HAP-1 (cell line): ENCODE data around the gene ABCC3.

Source experiments
- DNase-seq, 2 experiments: peaks; one replicate each; pipeline ENCODE4 v3.0.0-alpha.2; 2016 to 2020; ENCODE audit warnings: low spot score in 2 of 2
- H3K27me3 ChIP-seq: fragments of 250-450 bp; sonication (Bioruptor Pico); 2 replicates; pipeline ENCODE4 v1.5.1; 2020; ENCODE audit warnings: low read depth, mild to moderate bottlenecking, moderate library complexity
- H3K36me3 ChIP-seq: fragments of 250-450 bp; sonication (Bioruptor Pico); replicated peaks from 2 replicates; pipeline ENCODE4 v1.5.1; 2020; ENCODE audit warnings: mild to moderate bottlenecking
- H3K4me1 ChIP-seq: fragments of 250-450 bp; sonication (Bioruptor Pico); 2 replicates; pipeline ENCODE4 v1.5.1; 2020; ENCODE audit warnings: mild to moderate bottlenecking
- H3K4me3 ChIP-seq: fragments of 250-450 bp; sonication (Bioruptor Pico); 2 replicates; pipeline ENCODE4 v1.5.1; 2020; ENCODE audit warnings: mild to moderate bottlenecking, moderate library complexity
- H3K9me3 ChIP-seq: fragments of 250-450 bp; sonication (Bioruptor Pico); 2 replicates; pipeline ENCODE4 v1.5.1; 2020; ENCODE audit warnings: mild to moderate bottlenecking, moderate library complexity
- in situ Hi-C: fragments of 300-500 bp; cut with MboI; formaldehyde crosslinking; loops from 3 replicates; pipeline ENCODE4 v1.14.3; 2020; ENCODE audit warnings: low sequenced_read_pairs, inconsistent platforms, mixed read lengths

Gene ABCC3

DNA sequence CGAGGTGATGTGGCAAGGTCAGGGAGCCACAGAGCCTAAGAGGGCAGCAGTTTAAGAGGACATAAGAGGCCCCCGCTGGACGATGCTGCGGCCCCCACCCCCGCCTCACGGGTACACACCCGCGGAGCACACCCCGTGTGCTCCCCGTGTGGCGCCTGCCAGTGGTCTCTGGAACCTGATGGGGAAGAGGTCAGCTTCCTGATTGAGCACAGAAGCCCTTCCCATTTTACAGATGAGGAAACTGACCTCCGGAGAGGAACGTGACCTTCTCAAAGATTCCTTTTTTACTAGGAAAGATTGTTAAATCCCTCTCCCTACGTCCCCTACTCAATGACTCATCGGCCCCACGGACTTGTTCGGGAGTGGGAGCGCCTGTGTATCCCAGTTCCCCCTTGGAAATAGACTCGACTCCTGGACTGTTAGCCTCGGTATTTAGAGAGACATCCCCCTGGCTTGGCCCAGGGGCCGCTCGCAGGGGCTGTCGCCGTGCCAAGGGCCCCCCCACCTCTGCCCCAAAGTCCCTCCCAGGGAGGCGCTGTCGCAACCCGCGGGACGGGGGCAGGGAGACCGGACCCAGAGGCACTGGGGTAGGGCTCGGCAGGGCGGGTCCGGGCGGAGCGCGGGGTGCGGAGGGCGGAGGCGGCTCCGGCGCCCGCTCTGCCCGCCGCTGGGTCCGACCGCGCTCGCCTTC lies at the start of gene ABCC3:
ABCC3 (plus strand) TSS at position 658 of the 691 bp plus-strand sequence. CDS start 56 bp downstream, outside the sequence.
- H3K4me3 ChIP-seq: peak within 1 kb of the TSS; percentile 26
- in situ Hi-C loops: no loop called here
- peak in 1 of 2 experiments; percentile 55 for DNase-seq
- H3K36me3 ChIP-seq: no peaks in the 10 kb centered on the region
- no peaks in the 10 kb centered on the region for H3K4me1 ChIP-seq
- H3K9me3 ChIP-seq: no peaks in the 10 kb centered on the region
- H3K27me3 ChIP-seq: peaks cover 38% of the 10 kb centered on the region

DNA sequence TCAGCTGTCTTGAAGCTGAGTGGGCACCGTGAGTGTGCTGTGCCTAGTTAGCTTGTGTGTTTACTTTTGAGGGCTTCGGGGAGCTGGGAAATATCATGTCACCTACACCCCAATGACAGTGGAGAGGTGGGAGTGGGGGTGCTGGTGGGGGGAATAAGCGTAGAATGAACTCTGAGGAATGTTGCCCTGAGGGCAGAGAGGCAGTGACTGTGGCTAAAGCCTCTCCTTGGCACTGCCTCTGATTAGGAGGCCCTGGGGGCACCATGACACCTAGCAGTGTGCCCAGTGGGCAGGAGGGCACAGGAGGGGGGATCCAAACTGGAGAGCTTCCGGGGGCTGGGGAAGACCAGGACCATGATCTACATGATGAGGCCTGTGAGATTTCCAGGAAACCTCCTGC lies 49.3 kb upstream of the ABCC3 start:
- no peak for DNase-seq
- in situ Hi-C loops: no loop called here

GRCh38 chr17:50585891-50586290 lies 48.8 kb upstream of the ABCC3 start:
- Histone ChIP-seq H3K4me3 (no peak overlapping the region), H3K27me3 (no peaks in the 10 kb centered on the region; the same call in 1 of the 2 replicates), H3K4me1 (no peaks in the 10 kb centered on the region), H3K9me3 (no peaks in the 10 kb centered on the region), H3K36me3 (no peaks in the 10 kb centered on the region)
- in situ Hi-C loops: no loop called here
- no peak for DNase-seq

More for the DNA sequence above, 49.3 kb upstream of the ABCC3 start:
- no peaks in the 10 kb centered on the region; the same call in 1 of the 2 replicates for H3K27me3 ChIP-seq
- no peaks in the 10 kb centered on the region for H3K9me3 ChIP-seq
- H3K4me1 ChIP-seq: no peaks in the 10 kb centered on the region
- no peaks in the 10 kb centered on the region for H3K36me3 ChIP-seq
- H3K4me3 ChIP-seq: no peak overlapping the region

DNA sequence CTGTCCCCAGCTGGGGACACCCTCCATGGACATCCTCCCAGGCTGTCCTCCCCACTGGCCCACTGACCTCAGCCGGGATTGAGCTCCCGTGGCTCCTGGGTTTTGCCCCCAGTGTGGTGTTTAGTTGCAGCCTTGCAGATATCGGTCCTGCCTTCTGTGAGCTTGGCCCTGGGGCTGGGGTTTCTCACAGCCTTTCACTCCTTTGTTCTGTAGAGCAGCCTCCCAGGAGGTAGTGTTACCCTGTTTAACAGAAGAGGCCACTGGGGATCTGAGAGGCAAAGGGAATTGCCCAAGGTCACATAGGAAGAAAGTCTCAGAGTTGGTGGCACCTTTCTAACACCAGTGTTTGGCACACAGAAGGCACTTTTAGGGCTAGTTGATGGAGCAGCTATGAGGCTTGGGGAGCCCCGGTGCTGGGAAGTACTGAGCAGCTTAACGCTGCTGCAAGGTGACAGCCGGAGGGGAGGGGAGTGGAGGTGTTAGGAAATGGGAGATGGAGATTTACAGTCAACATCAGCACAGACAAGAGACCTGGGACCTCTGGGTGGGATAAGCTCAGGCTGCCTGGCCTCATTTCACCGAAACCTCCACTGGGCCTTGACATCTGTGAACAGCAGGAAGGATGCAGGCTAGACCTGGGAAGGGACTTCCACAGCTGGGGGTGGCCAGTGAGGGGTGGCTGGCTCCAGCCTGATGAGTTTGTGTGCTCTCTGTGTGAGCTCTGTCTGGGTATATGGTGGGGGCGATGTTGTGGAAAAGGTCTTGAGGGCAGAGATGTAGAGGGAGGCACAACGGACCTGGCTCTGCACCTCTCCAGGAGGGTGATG lies 48.0 kb upstream of the ABCC3 start:
- no peaks in the 10 kb centered on the region for H3K36me3 ChIP-seq
- no peak for DNase-seq
- H3K9me3 ChIP-seq: no peaks in the 10 kb centered on the region
- no peaks in the 10 kb centered on the region for H3K4me1 ChIP-seq
- H3K4me3 ChIP-seq: no peak overlapping the region
- H3K27me3 ChIP-seq: no peaks in the 10 kb centered on the region; the same call in 1 of the 2 replicates
- in situ Hi-C loops: no loop called here

DNA sequence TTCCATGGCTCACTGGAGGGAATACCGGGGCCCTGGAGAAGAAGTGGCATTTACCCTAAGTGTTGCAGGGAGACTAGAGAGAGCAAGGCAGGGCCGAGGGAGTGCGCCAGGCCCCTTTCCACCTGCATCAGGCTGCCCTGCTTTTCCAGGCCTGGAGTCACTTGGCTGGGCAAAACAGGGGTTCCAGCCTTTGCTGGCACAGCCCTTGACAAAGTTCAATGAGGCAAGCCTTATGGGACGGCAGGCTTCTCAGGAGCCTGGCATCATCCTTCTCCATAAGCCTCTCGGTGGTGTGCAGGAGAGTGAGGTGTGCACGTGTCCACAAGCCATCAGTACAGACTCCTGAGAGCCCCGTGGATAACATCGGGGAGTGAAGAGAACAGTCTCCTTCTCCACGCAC lies 47.1 kb upstream of the ABCC3 start:
- H3K27me3 ChIP-seq: no peaks in the 10 kb centered on the region
- H3K9me3 ChIP-seq: no peaks in the 10 kb centered on the region
- H3K4me3 ChIP-seq: no peak overlapping the region
- no peak for DNase-seq
- H3K4me1 ChIP-seq: no peaks in the 10 kb centered on the region
- no peaks in the 10 kb centered on the region for H3K36me3 ChIP-seq
- in situ Hi-C loops: no loop called here

GRCh38 chr17:50588391-50589049 lies 46.2 kb upstream of the ABCC3 start:
- no peak for DNase-seq
- no peaks in the 10 kb centered on the region for H3K9me3 ChIP-seq
- no peak overlapping the region for H3K4me3 ChIP-seq
- H3K27me3 ChIP-seq: no peaks in the 10 kb centered on the region
- H3K36me3 ChIP-seq: no peaks in the 10 kb centered on the region
- in situ Hi-C loops: no loop called here
- H3K4me1 ChIP-seq: no peaks in the 10 kb centered on the region

GRCh38 chr17:50589095-50589705 lies 45.5 kb upstream of the ABCC3 start:
- in situ Hi-C loops: no loop called here
- Histone ChIP-seq H3K9me3 (no peaks in the 10 kb centered on the region), H3K4me1 (no peaks in the 10 kb centered on the region)

DNA sequence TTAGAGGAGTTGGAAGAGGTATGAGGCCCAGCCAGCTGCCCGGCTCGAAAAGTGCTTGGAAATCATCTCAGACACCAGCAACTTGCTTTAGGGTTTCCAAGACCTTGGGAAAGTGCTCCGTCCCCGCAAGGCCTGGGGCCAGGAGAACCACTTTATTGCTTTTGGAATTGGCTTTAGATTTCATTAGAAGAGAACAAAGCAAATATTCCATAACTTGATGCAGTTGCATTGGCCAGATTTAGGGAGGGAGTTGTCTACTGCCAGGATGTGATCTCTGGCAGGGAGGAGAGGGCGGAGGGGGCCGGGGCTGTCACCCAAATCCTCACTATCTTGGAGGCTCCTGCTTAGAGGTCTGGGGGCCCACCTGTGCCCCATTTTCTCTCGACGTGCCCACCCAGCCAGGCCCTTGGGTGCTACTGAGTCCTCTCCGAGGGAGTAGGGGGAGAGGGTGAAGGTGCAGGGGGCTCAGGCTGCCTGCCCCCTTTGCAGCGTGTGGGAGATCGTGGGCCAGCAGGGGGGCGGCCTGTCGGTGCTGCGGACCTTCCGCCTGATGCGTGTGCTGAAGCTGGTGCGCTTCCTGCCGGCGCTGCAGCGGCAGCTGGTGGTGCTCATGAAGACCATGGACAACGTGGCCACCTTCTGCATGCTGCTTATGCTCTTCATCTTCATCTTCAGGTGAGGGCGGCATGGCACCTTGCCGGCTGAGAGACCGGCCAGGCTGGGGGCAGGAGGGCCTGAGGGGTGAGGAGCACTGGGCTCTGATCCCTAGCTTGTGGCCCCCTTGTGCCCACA lies 43.5 kb upstream of the ABCC3 start:
- Histone ChIP-seq H3K4me3 (no peak overlapping the region), H3K27me3 (no peaks in the 10 kb centered on the region), H3K9me3 (no peaks in the 10 kb centered on the region), H3K4me1 (no peaks in the 10 kb centered on the region), H3K36me3 (no peaks in the 10 kb centered on the region)
- in situ Hi-C loops: no loop called here
- no peak for DNase-seq

More at GRCh38 chr17:50589095-50589705, 45.5 kb upstream of the ABCC3 start:
- H3K36me3 ChIP-seq: no peaks in the 10 kb centered on the region
- no peaks in the 10 kb centered on the region for H3K27me3 ChIP-seq
- no peak overlapping the region for H3K4me3 ChIP-seq
- no peak for DNase-seq

DNA sequence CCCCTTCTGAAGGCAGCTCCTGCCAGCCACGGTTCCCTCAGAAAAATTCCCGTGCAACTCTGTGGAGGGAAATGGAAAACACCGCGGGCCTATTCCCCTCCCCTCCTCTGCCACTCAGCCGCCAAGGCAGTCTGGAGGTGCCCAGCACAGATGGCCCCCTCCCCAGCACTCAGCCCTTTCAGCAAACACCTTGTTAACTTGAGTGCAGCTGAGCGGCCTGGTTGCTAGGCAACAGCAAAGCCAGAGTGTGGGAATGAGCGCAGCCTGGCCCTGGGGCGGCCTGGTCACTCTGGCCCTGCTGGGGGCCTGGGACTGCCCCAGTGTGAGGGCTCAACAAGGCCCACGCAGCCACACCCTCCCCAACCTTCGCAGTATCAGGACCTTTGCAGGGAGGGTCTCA lies 41.4 kb upstream of the ABCC3 start:
- Histone ChIP-seq H3K27me3 (0 out of 2 replicates have a peak, but pooled peaks cover under 1% of the 10 kb centered on the region), H3K4me3 (no peak overlapping the region), H3K4me1 (no peaks in the 10 kb centered on the region), H3K9me3 (no peaks in the 10 kb centered on the region), H3K36me3 (no peaks in the 10 kb centered on the region)
- peak; percentile 12 to 62 for DNase-seq
- in situ Hi-C loops: no loop called here

DNA sequence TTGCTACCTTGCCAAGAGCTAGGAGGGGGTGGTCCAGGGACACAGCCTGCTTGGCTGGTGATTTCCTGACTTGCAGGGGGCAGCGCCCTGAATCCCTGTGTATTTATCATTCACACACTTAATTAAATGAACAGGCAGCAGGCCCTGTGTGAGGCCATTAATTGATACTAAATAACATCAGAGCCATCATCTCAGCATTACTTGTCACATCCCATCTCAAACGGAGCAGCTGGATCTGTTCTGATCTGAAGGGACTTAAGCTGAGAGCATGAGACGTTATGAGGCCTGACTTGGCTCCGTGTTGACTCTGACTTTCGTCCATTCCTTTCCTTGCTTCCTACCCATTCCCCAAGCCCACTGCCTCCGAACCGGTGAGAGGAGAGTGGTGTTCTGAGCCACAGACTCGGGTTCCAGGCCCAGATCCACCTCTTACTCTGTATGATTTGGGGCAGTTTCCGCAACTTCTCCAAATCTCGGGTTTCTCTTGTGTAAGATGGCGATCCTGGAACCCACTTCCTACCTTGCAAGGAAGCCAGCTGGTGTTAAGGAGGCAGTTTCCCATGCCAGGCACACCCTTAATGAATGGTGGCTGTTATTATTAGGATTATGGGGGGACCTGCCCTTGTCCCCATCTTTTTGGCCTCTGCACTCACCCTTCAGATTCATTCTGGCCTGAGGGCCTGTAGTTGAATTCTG lies 40.4 kb upstream of the ABCC3 start:
- no peak for DNase-seq
- no peaks in the 10 kb centered on the region for H3K9me3 ChIP-seq
- H3K4me1 ChIP-seq: no peaks in the 10 kb centered on the region
- in situ Hi-C loops: no loop called here
- 0 out of 2 replicates have a peak, but pooled peaks cover 3% of the 10 kb centered on the region for H3K27me3 ChIP-seq
- H3K36me3 ChIP-seq: no peaks in the 10 kb centered on the region
- H3K4me3 ChIP-seq: no peak overlapping the region

- in situ Hi-C loops: no loop called here
- no peaks in the 10 kb centered on the region for H3K9me3 ChIP-seq
- H3K4me3 ChIP-seq: no peak overlapping the region
- H3K27me3 ChIP-seq: peaks cover 6% of the 10 kb centered on the region; the same call in 1 of the 2 replicates
- DNase-seq: no peak
- H3K36me3 ChIP-seq: no peaks in the 10 kb centered on the region
- no peaks in the 10 kb centered on the region for H3K4me1 ChIP-seq
Observed at GRCh38 chr17:50594892-50595291, 39.8 kb upstream of the ABCC3 start.

- DNase-seq: peak; percentile 5 to 56
- in situ Hi-C loops: no loop called here
- Histone ChIP-seq H3K9me3 (no peaks in the 10 kb centered on the region), H3K4me1 (no peaks in the 10 kb centered on the region), H3K4me3 (no peak overlapping the region), H3K27me3 (peaks cover 6% of the 10 kb centered on the region; the same call in 1 of the 2 replicates), H3K36me3 (no peaks in the 10 kb centered on the region)
Observed at GRCh38 chr17:50596191-50597037, 38.3 kb upstream of the ABCC3 start.
